Ishikawa (cell line): ENCODE data around the gene FBXL22.

Source experiments
- CEBPB ChIP-seq: IDR thresholded peaks from 2 replicates; pipeline ENCODE4 v1.6.1; 2012
- CREB1 ChIP-seq: IDR thresholded peaks from 2 replicates; pipeline ENCODE4 v1.6.1; 2012; ENCODE audit warnings: low read depth
- EGR1 ChIP-seq: IDR thresholded peaks from 2 replicates; pipeline ENCODE4 v1.6.1; 2012
- EP300 ChIP-seq: IDR thresholded peaks from 2 replicates; pipeline ENCODE4 v1.6.1; 2012; ENCODE audit warnings: borderline replicate concordance
- FOXM1 ChIP-seq: IDR thresholded peaks from 2 replicates; pipeline ENCODE4 v1.6.1; 2012; ENCODE audit warnings: low read depth, borderline replicate concordance
- NFIC ChIP-seq: IDR thresholded peaks from 2 replicates; pipeline ENCODE4 v1.6.1; 2012
- RAD21 ChIP-seq: IDR thresholded peaks from 2 replicates; pipeline ENCODE4 v1.6.1; 2012; ENCODE audit warnings: low read depth
- REST ChIP-seq: IDR thresholded peaks from 2 replicates; pipeline ENCODE4 v1.6.1; 2012; ENCODE audit warnings: low read depth, mild to moderate bottlenecking
- TAF1 ChIP-seq: IDR thresholded peaks from 2 replicates; pipeline ENCODE4 v1.6.1; 2012; ENCODE audit warnings: low read depth, mild to moderate bottlenecking
- TCF12 ChIP-seq: IDR thresholded peaks from 2 replicates; pipeline ENCODE4 v1.6.1; 2012; ENCODE audit warnings: low read depth
- TEAD4 ChIP-seq: IDR thresholded peaks from 2 replicates; pipeline ENCODE4 v1.6.1; 2012
- YY1 ChIP-seq: IDR thresholded peaks from 2 replicates; pipeline ENCODE4 v1.6.1; 2012; ENCODE audit warnings: low read depth
- ZBTB7A ChIP-seq: IDR thresholded peaks from 2 replicates; pipeline ENCODE4 v1.6.1; 2012; ENCODE audit warnings: low read depth
- TF ChIP-seq, protein P1 (sequence below): IDR thresholded peaks from 2 replicates; pipeline ENCODE4 v1.6.1; 2012
- TF ChIP-seq, protein P2 (sequence below): IDR thresholded peaks from 2 replicates; pipeline ENCODE4 v1.6.1; 2012

The FBXL22 gene

GRCh38 chr15:63587527-63587926 is 9.7 kb upstream of the FBXL22 start:
- TF ChIP-seq YY1: no peak
- TF ChIP-seq, protein P1, sequence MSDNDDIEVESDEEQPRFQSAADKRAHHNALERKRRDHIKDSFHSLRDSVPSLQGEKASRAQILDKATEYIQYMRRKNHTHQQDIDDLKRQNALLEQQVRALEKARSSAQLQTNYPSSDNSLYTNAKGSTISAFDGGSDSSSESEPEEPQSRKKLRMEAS: no peak
- TF ChIP-seq TCF12: no peak
- TF ChIP-seq TAF1: no peak
- no peak for TF ChIP-seq REST
- no peak for TF ChIP-seq CEBPB
- TF ChIP-seq, protein P2, sequence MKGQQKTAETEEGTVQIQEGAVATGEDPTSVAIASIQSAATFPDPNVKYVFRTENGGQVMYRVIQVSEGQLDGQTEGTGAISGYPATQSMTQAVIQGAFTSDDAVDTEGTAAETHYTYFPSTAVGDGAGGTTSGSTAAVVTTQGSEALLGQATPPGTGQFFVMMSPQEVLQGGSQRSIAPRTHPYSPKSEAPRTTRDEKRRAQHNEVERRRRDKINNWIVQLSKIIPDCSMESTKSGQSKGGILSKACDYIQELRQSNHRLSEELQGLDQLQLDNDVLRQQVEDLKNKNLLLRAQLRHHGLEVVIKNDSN: no peak
- TF ChIP-seq EP300: no peak
- no peak for TF ChIP-seq TEAD4
- no peak for TF ChIP-seq RAD21
- no peak for TF ChIP-seq FOXM1
- no peak for TF ChIP-seq NFIC
- TF ChIP-seq CREB1: no peak
- TF ChIP-seq ZBTB7A: no peak
- no peak for TF ChIP-seq EGR1

GRCh38 chr15:63588826-63589225 is 8.4 kb upstream of the FBXL22 start:
- TF ChIP-seq NFIC: no peak
- TF ChIP-seq, protein P1: no peak
- TF ChIP-seq TAF1: no peak
- TF ChIP-seq CREB1: no peak
- TF ChIP-seq TEAD4: no peak
- TF ChIP-seq TCF12: no peak
- no peak for TF ChIP-seq CEBPB
- no peak for TF ChIP-seq ZBTB7A
- TF ChIP-seq RAD21: no peak
- no peak for TF ChIP-seq REST
- TF ChIP-seq FOXM1: no peak
- TF ChIP-seq YY1: no peak

DNA sequence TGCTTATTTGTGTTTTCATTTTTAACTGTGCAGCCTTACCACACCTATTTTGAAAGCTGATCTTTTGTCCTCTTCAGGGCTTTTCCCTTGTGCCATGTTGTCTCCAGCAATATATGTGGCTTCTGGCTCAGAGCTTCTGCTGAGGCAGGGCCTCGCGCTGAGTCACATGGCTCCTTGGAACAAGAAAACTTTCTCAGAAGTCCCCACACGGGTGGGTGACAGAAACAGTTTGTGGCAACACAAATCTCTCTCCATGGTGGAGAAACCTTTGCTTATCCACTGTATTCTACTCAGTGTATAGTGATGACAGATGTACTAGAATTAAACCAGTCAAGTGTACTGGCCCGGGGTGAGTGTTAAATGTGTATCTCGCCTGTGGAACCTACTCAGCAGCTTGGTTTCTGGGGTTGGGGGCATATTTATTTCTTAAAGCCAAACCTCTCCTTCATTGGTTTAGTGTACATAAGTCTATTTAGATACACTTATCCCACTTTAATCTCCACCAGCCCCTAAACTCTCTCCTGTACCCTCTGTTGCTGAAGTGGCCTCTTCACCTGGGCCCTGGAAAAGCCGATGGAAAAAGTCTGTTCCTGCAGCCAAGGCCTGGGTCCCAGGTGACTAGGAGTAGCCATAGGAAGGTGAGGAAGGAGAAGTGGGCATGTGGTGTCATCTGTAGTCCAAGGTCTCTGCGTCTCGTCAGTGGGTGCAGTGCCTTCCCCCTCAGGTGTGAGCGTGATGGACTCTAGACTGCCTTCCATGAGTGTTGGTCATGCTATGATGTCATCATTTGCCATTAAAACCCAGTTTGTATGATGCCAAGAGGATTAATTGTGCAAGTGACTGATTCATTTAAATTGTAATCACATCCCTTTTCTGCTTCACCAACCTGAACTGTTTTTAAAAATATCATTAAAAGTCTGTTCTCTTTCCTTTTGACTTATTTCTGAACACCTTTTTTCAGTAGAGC is 3.2 kb upstream of the FBXL22 start:
- TF ChIP-seq NFIC: no peak
- no peak for TF ChIP-seq TCF12
- no peak for TF ChIP-seq RAD21
- no peak for TF ChIP-seq FOXM1
- no peak for TF ChIP-seq TEAD4
- no peak for TF ChIP-seq YY1
- TF ChIP-seq CEBPB: no peak
- no peak for TF ChIP-seq TAF1
- TF ChIP-seq EP300: no peak
- TF ChIP-seq EGR1: no peak
- no peak for TF ChIP-seq REST
- TF ChIP-seq, protein P2: no peak

GRCh38 chr15:63595065-63595464 is 2.1 kb upstream of the FBXL22 start:
- TF ChIP-seq ZBTB7A (no peak), REST (no peak), NFIC (no peak), TCF12 (no peak), TAF1 (no peak), EP300 (no peak), CEBPB (no peak), TEAD4 (no peak), CREB1 (no peak), YY1 (no peak), RAD21 (no peak), EGR1 (no peak), FOXM1 (no peak)
- TF ChIP-seq, protein P2: no peak
- TF ChIP-seq, protein P1: no peak
